Activated CD8-positive, alpha-beta memory T cell treated with anti-CD3 and anti-CD28 coated beads, Interleukin-2, amount 50 U/mL, for 24 hours (primary cell): ENCODE measurements around the gene CCDC196.

Experiments
- DNase-seq: peaks from one replicate; pipeline ENCODE4 v3.0.0-alpha.2; 2020; ENCODE audit errors: extremely low read depth

The CCDC196 gene, protein sequence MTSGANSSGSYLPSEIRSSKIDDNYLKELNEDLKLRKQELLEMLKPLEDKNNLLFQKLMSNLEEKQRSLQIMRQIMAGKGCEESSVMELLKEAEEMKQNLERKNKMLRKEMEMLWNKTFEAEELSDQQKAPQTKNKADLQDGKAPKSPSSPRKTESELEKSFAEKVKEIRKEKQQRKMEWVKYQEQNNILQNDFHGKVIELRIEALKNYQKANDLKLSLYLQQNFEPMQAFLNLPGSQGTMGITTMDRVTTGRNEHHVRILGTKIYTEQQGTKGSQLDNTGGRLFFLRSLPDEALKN

DNA sequence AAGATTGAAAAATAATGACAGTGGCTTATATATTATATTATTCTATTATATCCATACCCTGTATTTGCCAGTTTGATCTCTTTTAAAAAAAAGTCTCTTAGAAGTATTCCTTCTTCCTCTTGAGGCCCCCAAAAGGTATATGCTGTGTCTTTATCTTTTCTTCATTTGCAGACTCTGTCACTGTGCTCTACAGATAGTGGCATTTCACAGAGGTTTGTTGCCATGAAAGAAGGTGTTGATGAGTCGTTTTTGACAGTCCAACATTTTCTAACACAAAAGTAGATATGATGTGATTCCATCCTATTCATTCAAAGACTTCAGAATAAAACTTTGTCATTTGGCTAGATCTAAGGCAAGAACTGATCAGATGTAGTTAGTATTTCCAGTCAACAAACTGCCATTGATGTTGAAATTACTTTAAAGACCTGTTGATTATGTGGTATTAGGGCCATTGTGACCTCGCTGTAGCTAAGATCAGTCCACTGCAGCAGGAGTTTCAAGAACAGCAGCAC, at the start of gene CCDC196:
CCDC196 (plus strand) TSS at position 462 of the 512 bp plus-strand sequence. CDS start 132 bp downstream, outside the sequence.
- no peak for DNase-seq

DNA sequence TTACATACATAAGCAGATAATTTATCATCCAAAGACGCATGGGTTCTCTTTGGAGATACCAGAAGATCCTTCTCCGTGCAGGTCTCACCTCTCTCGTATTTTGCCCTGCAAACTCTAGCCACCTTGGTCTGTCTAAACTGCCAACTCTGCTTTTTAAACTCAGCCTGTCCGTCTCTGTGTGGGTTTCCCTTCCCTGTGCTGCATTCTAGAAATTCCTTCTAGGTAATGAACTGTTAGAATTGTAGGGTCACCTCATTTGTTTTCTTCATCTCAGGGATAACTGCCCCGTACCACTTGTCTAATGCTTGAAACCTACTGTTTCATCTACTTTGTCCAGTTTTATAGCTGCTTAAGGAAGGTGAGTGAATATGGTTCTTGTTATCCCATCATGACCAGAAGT, 45.4 kb upstream of the CCDC196 start:
- no peak for DNase-seq

DNA sequence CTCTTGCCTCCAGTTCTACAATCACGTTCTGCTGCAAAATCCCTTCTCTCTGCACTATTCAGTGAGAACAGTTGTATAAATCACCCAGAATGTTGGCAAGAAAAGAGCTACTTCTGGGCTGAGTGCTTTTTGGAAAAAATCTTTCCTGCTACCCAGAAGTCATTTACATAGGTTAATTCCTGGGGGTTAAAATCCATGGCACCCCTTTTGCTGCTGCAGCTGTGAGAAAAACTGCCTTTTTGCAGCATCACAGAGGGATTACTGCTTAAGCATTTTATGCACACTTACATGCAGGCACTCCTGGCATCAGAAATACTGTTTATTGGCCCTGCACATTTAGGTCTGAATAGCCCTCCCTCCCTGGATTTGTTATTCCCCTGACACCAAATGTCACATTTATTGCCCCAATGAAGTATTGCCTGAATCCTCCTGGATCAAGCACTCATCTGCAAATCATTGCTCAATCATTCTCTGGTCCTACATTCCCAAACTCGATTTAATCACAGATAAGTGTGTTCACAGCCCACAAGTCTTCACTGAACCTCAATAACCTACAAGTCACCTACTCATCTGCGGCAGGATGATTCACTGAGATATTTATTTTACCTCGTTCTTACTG, 43.1 kb upstream of the CCDC196 start:
- no peak for DNase-seq

DNA sequence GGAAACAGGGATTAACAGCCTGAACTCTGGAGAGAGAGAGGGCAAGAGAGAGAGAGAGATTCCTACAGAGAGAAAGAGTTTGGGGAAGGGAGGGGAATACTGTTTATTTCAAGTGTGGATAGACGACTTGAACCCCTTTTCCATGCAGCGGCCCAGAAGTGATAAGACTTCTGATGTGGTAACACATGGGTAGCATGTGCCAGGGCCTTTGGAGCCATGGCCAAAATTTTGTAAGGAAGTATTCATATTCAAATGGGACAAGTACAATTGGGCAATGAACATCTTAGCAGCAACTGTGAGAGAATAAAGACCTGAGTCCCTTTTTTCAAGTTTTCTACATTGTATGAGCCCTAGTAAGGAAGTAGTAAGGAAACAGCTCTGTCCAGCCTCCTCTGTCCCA, 42.4 kb upstream of the CCDC196 start:
- DNase-seq = no peak

DNA sequence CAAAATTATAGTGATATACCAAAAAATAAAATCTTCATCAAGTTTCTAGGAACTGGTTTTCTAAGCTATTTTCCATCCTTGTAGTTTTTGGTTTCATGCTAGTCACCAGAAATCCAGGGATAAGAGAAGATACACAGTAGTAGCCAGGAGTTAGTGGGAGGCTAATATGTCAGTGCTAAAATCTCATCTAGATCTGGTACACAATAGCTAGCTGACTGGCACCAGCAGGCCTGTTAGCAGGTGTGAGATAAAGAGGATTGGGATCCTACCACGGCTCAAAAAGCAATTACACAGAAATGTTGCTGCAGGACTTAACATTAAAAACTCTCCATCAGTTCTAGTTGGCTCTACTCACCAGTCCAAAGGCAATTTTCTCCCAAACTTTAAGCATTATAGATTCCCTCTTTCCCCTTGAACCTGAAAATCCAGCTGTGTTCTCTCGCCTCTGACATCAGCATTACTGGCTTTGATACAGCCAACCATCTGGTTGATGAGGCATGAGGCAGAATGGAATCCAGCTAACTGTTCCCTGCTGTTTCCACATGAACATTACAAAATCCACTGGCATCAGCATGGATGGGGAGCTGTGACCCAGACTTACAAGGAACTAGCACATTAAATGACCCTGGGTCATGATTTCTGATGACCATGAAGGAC, 41.8 kb upstream of the CCDC196 start:
- DNase-seq = no peak

DNA sequence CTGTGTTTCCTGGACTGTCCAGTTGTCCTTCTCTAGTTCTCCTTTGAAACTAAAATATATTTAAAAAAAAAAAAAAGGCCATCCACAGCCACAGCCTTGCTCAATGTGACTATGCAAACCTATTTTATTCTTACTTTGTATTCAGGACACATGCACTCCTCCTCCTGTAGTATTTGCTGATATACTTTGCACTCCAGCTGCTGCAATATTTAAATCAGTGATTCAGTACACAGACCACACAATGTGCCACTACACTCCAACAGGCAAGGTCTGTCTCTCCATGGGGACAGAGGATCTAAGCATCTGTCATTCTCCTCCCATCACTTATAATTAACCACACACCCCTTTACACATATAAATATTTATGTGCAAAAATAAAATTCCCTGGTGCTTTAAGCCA, 40.2 kb upstream of the CCDC196 start:
- DNase-seq = no peak

DNA sequence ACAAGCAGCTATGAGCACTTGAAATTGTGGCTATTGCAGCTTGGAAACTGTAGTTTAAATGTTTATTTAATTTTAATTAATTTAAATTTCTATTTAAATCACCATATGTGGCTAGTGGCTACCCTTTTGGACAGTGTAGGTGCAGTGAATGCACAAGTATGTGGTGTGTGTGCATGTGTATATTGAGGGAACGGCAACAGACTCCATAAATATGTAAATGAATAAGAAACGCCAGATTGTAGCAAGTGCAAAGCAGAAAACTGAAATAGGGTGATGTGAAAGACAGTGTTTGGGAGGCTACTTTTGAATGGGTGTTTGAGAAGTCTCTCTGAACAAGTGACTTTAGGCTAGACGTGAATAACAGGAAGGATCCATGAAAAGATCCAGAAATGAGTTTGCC, 32.7 kb upstream of the CCDC196 start:
- no peak for DNase-seq

DNA sequence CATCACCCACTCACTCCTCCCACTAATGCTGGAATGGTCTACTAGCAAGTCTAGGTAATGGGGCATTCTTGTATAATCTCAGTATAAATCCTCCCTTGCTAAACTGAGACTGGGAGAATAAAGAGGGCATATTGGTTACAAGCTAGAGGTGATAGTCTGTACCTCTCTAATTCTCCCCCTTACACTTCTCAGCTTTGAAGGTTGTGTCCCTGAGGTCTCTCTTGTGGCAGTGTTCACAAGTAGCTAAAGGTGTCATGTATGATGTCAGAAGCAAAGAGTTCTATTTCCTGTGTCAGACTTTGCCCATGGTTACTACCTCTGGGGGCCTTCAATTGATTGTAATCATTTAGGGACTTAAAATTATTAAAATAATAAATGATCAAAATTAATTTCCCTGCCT, 26.6 kb upstream of the CCDC196 start:
- DNase-seq = no peak

DNA sequence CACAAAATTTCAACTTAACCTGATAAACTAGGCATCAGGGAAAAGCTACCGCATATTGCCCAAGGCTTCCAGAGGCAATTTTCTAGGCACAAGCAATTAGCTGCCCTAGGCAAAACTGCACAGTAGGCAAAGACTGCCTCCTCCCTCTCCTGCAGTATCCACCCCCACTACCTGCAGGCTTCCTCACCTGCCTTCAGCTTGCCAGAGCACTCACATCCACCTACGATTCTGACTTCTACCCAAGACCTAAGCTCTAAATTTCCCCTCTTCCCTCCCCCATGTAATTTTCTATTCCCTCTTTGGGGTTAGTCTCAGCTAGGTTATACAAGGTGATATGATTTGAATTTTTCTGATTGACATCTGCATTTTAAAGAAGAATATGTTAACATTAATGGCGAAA, 21.9 kb upstream of the CCDC196 start:
- DNase-seq = no peak

DNA sequence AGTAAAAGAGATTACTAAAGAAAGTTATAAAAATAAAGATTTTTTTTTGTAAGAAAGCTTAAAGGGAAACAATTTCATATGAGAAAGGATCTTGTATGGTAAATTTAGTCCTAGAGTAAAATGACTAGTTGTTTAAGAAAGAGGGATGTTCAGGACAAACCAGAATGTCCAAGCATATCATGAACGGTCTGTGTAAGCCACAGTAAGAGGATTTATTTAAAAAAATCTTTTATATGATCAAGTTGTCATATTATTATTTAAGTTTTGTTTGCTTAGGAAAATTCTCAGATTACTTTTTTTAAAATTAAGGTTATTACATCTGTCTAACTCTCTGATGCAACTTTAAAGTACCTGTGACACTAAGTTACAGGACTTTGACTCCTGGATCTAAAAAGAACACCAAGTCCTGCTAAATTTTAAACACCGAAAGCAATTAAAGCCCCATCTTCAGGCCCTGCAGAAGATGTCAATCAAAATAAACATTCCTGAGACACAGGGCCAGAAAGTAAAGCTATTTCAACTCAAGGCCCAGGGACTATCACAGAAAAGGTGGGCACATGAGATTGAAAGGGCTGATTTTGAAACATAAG, 17.3 kb upstream of the CCDC196 start:
- no peak for DNase-seq

DNA sequence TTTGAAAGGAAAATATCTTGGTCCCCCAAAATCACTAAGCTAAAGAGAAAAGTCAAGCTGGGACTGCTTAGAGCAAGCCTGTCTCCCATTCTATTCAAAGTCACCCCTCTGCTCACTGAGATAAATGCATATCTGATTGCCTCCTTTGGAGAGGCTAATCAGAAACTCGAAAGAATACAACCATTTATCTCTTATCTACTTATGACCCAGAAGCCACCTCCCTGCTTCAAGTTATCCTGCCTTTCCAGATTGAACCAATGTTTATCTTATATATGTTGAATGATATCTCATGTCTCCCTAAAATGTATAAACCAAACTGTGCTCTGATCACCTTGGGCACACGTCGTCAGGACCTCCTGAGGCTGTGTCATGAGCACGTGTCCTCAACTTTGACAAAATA, 14.6 kb upstream of the CCDC196 start:
- no peak for DNase-seq

DNA sequence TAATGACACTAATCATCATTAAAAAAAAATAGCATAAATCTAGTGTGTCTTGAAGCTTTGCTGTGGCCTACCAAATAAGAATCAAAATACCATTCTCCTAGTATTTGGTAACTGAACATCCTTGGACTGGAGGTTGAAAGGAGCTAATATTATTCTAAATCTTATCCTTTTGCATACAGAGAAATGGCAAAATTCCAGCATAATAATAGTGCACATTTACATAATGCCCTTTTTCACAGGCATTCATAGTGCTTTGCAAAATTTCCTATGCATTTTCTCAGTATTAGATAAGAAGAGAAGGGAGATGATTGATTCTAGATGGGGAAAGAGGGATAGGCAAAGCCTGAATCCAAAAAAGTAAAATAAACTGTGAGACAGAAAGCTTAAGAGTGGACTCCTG, 13.9 kb upstream of the CCDC196 start:
- no peak for DNase-seq

DNA sequence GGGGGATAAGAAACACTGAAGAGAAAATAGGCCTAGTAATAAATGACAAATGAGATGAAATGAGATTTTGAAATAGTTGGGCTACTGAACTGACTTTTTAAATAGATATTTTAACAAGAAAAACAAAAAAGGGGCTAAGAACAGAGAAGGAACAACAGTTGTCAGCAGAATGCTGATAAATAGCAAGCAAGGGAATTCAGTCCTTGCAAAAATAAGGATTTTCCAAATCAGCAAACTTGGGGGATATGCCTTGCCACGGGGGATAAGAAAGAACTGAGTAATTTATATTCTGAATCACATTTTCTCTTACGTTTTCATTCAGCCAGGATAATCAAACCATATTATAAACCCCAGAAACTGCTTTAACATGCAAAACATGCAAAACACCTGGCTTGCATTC, 12.9 kb upstream of the CCDC196 start:
- DNase-seq = no peak

DNA sequence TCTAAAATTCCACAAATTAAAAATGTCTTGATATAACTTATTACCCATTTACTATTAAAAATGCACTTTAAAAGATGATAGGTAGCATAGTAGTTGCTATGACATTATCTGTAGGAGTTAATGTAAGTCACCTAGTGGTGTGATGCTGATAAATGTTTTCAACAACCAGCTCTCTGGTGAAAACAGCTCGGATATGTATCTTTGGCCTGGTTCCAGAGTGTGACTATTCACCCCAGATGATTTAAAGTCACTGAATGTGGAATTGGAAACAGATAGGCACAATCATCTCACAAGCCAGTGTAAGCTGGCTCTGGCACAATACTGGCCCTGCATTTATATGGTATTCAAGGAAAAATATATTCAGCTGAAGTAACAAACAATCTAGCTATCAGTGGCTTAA, 9.2 kb upstream of the CCDC196 start:
- no peak for DNase-seq

DNA sequence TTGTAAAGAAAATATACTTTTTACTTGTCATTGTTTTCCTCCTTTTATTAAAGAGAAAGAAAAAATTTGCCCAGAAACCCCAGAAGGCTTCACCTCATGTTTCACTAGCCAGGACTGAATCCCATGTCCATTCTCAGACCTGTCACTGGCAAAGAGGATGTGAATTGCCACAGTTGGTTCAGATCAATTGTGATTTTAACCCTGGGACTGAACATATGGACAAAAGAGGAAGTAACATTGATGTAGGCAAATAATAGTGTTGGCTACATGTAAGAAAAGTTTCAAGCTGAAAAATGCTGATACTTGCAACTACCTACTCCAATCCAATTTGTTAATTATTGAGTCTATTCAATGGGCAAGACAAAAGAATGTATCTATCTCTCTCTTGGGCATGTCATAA, 8.6 kb upstream of the CCDC196 start:
- no peak for DNase-seq

DNA sequence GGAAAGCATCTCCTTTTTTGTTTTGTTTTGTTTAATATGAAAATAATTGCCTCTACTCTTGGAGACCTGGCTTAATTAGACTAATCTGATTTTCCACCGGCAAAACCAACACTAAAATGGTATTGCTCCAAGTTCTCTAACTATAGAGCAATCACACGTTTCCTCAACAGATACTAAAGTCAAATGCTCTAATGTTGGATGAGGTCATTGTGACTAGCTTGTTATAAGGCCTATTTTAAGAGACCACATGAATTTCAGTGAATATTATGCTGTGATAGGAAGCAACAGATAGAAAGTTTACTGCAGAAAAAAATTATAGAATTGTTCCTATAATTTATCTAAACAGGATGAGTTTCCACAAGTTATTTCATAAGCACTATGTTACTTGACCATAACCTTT, 3.3 kb upstream of the CCDC196 start:
- DNase-seq = no peak

DNA sequence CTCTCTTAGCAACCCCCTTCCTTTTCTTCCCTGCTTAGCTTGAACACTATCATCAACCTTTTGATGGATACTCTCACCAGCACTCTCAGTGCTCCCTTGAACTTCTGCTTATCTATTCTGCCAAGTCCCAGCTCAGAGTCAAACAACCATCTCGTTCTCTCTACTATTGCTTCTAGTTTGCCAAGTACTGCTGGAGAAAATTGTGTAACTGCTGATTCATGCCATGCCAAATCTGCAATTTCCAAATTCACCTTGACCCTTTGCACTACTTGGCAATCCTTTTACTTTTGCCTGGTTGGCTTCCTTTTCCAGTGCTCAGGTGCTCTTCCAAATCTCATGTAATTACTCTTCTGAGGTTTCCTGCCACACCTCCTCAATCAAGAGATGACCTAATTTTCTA, 2.8 kb upstream of the CCDC196 start:
- DNase-seq = no peak

DNA sequence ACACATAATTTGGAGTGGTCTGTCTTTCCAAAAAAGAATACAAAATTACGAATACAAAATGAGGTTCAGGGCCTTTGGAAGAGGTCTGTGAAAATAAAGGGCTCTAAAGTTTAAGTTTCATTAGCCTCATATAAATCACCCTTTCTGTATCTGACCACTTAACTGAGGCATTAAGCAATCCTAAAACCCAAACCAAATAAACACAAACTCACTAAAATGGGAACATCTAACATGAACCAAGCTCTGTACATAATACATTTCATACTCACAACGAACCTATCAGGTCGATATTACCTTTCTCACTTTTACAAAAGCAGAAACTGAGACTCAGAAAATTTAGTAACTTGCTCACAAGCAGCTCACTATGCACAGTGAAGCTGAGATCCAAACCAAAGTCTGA, 1.1 kb upstream of the CCDC196 start:
- no peak for DNase-seq

DNA sequence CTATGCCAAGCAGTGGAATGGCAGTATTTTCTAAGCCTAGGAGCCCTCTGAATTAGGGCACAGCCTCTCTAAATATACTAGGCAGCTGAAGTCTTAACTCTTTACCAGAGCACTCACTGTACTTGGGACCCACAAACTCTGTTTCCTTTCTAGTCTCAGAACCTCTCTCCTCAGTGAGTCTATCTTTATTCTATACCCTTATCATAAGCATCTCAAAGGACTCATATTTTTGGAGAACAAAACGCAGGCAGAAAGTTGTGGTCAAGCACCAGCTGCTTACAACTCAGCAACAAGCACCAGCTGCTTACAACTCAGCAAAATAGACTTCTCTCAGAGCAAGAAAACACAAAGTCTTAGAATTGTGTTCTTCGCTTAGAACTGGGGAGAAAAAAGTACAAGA, 993 bp downstream of the CCDC196 start:
- DNase-seq = no peak

DNA sequence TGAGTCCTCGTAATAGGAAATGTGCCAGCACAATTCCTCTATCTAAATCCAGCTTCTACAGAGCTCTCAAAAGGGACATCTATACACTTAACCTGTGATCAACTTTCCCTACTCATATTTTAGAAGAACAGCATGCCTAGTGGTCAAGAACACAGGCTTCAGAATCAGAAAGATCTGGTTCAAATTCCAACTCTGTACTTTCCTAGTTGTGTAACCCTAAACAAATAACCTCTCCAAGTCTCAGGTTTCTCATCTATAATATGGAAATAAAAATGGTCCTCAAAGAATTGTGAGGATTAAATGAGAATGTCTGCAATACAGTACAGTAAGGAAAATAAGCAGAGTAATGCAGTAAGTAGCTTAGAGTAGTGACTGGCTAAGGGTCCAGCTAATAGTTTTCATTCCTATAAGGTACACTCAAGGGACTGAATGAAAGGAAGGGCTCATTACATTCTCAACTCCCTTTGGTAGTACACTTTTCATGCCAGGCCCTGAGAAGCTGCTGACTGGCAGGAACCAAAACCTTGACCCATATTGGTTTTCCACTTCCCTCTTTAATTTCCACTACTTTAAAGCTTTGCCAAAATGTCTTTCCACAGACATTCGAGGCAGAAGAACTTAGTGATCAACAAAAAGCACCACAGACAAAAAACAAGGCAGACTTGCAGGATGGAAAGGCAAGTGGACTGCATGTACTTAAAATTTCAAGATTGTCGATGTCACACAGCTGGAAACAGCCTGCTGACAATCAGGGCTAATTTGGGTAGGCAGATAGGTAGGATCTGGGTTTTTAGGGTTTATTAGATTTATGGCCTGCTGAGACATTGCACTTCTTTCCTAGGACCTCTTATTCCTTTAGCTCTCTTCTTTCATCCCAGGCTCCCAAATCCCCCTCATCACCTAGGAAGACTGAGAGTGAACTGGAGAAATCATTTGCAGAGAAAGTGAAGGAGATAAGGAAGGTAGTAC, 4.3 kb downstream of the CCDC196 start:
- DNase-seq = no peak

DNA sequence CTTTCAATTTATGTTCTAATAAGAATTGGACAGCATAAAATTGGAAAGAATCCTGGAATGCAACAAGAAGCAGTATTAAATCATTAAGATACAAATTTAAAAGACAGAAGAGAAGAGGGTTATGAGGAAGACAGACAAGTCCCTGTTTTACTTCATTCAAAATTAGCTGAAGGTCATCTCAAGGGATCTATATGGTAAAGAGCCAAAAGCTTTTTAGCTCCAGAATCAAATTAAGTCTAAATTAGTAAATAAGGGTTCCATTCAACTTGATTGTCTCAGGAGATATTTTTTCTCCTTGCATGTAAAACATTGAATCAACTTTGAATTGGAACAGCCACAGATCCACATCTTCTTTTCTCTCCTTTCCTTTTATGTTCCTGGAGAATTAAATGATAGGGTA, 7.6 kb downstream of the CCDC196 start:
- no peak for DNase-seq
